Measurements from ENCODE around the gene CTNND2. TPM values are rescaled to one million over a fixed set of nuclear protein-coding genes. Genes with fewer than 3 reads are reported as not detected.

The CTNND2 gene
- total RNA-seq, 3 donors from 2014 or later (not counting 1 experiment from before 2014, with no cell fraction given) = not detected

DNA sequence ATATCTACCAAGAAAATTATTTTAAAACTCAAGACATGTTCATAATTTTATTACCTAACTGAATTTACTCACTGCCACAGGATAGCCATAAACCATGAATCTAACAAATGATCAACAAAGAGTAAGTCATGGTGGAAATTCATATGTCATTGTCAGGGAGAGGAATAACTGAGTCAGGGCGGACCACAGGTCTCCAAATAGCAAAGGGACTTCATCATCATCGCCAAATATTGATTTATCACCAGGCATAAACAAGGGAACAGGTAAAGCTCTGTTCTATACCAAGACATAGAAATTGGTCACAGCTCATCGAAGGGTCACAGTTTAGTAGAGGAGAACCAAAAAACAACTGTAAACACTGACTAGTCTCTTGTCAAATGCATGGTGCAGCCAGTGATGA is 94.8 kb downstream of the CTNND2 start:
- H3K4me1 Mint-ChIP-seq = no peaks in the 10 kb centered on the region
- H3K36me3 ChIP-seq (ENCODE audit: control insufficient read depth, insufficient read depth, low read length) = no peaks in the 10 kb centered on the region
- no peak overlapping the region for H3K4me3 Mint-ChIP-seq
- H3K27ac Mint-ChIP-seq = no peak overlapping the region
- DNase-seq = no peak
- no peaks in the 10 kb centered on the region for H3K36me3 Mint-ChIP-seq
- no peaks in the 10 kb centered on the region for H3K27me3 ChIP-seq (ENCODE audit: control insufficient read depth, insufficient read depth, low read length)
- no peaks in the 10 kb centered on the region for H3K4me1 ChIP-seq (ENCODE audit: control insufficient read depth, insufficient read depth, low read length)
- H3K27ac ChIP-seq (ENCODE audit: low read length) = no peak overlapping the region
- peaks cover 0 to 2% of the 10 kb centered on the region in 2 donors for H3K9me3 Mint-ChIP-seq
- peaks cover 0 to 1% of the 10 kb centered on the region in 2 donors for H3K27me3 Mint-ChIP-seq (ENCODE audit: low read depth in 2 of 2)
- intact Hi-C loops (cut with micrococcal nuclease) = no loop called here
- ATAC-seq = no peak
- no peaks in the 10 kb centered on the region for H3K9me3 ChIP-seq (ENCODE audit: control insufficient read depth, insufficient read depth, low read length)
- H3K4me3 ChIP-seq (ENCODE audit: low read length) = no peak overlapping the region
- WGBS (ENCODE audit: insufficient coverage) = 85% methylated on average over 3 of the region's 3 CpGs
- no peak for TF ChIP-seq CTCF (IDR thresholded peaks at IDR 0.05)

DNA sequence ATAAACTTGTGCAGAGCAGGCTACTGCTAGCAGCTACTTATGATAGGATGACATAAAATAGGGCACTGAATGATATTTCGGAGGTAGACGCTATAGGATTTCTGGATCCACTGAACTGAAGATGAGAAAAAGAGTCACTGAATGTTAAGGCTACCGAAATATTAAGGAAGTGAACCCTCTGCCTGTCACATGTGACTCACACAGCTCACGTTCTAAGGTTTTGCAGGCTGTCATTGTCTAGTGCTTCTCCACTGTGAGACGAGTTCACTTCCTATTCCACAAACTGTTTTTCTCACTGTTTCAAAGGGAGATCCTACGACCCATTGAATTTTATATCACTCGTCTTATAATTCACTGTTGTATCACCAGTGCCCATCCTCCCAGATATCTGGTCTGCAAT is 100.8 kb downstream of the CTNND2 start:
- DNase-seq = no peak
- Histone ChIP-seq H3K36me3 (ENCODE audit: control insufficient read depth, insufficient read depth, low read length) (no peaks in the 10 kb centered on the region), H3K27ac (ENCODE audit: low read length) (no peak overlapping the region), H3K27me3 (ENCODE audit: control insufficient read depth, insufficient read depth, low read length) (no peaks in the 10 kb centered on the region), H3K4me1 (ENCODE audit: control insufficient read depth, insufficient read depth, low read length) (no peaks in the 10 kb centered on the region), H3K9me3 (ENCODE audit: control insufficient read depth, insufficient read depth, low read length) (no peaks in the 10 kb centered on the region), H3K4me3 (ENCODE audit: low read length) (no peak overlapping the region)
- no peak overlapping the region for H3K4me3 Mint-ChIP-seq
- no peaks in the 10 kb centered on the region for H3K4me1 Mint-ChIP-seq
- H3K9me3 Mint-ChIP-seq = peaks cover 0 to 2% of the 10 kb centered on the region in 2 donors
- no peak overlapping the region for H3K27ac Mint-ChIP-seq
- intact Hi-C loops (cut with micrococcal nuclease) = no loop called here
- 66% methylated on average over 7 of the region's 7 CpGs for WGBS (ENCODE audit: insufficient coverage)
- no peak for ATAC-seq
- no peak for TF ChIP-seq CTCF (IDR thresholded peaks at IDR 0.05)
- H3K27me3 Mint-ChIP-seq (ENCODE audit: low read depth in 2 of 2) = peaks cover 0 to 9% of the 10 kb centered on the region in 2 donors
- H3K36me3 Mint-ChIP-seq = no peaks in the 10 kb centered on the region

DNA sequence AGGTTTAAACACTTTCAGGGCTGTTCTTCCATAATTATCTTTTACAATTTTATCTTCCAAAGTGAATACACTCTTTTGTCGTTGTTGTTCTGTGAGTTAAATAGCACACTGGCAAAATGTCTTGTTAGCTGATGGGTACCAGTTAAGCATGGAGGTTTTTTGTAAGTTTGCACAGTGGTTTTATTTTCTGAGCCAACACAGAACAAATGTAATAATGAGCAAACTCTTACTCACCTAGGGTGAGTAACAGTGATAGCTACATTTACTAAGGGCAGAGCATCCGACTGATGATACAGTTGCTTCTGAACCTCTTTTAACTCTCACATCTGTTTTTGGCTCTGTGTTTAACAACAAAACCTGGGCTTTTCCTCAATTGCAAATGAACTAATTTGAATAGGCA is 103.2 kb downstream of the CTNND2 start:
- TF ChIP-seq CTCF (IDR thresholded peaks at IDR 0.05) = no peak
- DNase-seq = no peak
- Histone ChIP-seq H3K27me3 (ENCODE audit: control insufficient read depth, insufficient read depth, low read length) (no peaks in the 10 kb centered on the region), H3K9me3 (ENCODE audit: control insufficient read depth, insufficient read depth, low read length) (no peaks in the 10 kb centered on the region), H3K4me1 (ENCODE audit: control insufficient read depth, insufficient read depth, low read length) (no peaks in the 10 kb centered on the region), H3K36me3 (ENCODE audit: control insufficient read depth, insufficient read depth, low read length) (no peaks in the 10 kb centered on the region), H3K4me3 (ENCODE audit: low read length) (no peak overlapping the region), H3K27ac (ENCODE audit: low read length) (no peak overlapping the region)
- intact Hi-C loops (cut with micrococcal nuclease) = no loop called here
- no peak overlapping the region for H3K27ac Mint-ChIP-seq
- peaks cover 0 to 9% of the 10 kb centered on the region in 2 donors for H3K27me3 Mint-ChIP-seq (ENCODE audit: low read depth in 2 of 2)
- no peaks in the 10 kb centered on the region for H3K36me3 Mint-ChIP-seq
- 100% methylated on average over 1 of the region's 2 CpGs for WGBS (ENCODE audit: insufficient coverage)
- H3K9me3 Mint-ChIP-seq = peaks cover 0 to 2% of the 10 kb centered on the region in 2 donors
- ATAC-seq = no peak
- H3K4me3 Mint-ChIP-seq = no peak overlapping the region
- H3K4me1 Mint-ChIP-seq = no peaks in the 10 kb centered on the region

DNA sequence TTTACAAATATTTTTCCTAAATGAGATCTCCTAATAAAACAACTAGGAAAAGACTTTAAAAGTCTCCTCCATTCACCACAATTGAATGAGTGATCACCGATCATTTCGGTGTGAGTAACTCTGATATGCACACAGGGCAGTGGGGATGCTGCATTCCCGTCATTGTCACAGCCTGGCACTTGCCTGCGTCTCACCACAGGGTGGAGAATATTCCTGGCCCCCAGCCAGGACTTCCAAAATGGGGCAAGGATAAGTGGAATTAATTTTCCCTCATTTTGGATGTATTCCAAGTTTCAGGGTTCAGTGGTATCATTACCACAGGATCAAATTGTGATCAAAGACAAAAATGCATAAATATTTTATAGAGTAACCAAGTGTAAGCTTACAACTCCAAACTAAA is 107.1 kb downstream of the CTNND2 start:
- H3K4me1 Mint-ChIP-seq = no peaks in the 10 kb centered on the region
- H3K27me3 Mint-ChIP-seq (ENCODE audit: low read depth in 2 of 2) = peaks cover 0 to 4% of the 10 kb centered on the region in 2 donors
- 69% methylated on average over 3 of the region's 4 CpGs for WGBS (ENCODE audit: insufficient coverage)
- no peaks in the 10 kb centered on the region for H3K36me3 ChIP-seq (ENCODE audit: control insufficient read depth, insufficient read depth, low read length)
- H3K4me1 ChIP-seq (ENCODE audit: control insufficient read depth, insufficient read depth, low read length) = no peaks in the 10 kb centered on the region
- intact Hi-C loops (cut with micrococcal nuclease) = no loop called here
- DNase-seq (no peak), ATAC-seq (no peak)
- no peak overlapping the region for H3K4me3 ChIP-seq (ENCODE audit: low read length)
- no peaks in the 10 kb centered on the region for H3K9me3 ChIP-seq (ENCODE audit: control insufficient read depth, insufficient read depth, low read length)
- H3K27me3 ChIP-seq (ENCODE audit: control insufficient read depth, insufficient read depth, low read length) = no peaks in the 10 kb centered on the region
- TF ChIP-seq CTCF (IDR thresholded peaks at IDR 0.05) = no peak
- H3K4me3 Mint-ChIP-seq = no peak overlapping the region
- no peaks in the 10 kb centered on the region for H3K36me3 Mint-ChIP-seq
- H3K27ac ChIP-seq (ENCODE audit: low read length) = no peak overlapping the region
- H3K9me3 Mint-ChIP-seq = peaks cover 0 to 3% of the 10 kb centered on the region in 2 donors
- no peak overlapping the region for H3K27ac Mint-ChIP-seq
